ENCODE data around the gene MRNIP.
A peak's percentile ranks its signal among the peaks of the same experiment; 100 is the strongest.
"Not testable (repeated sequence)": the region's sequence is repeated elsewhere in the genome, so short reads cannot be mapped to it uniquely, and the experiment has no call there.

The MRNIP gene

GRCh38 chr5:179839328-179840256 is 19.0 kb downstream of the MRNIP start:
- no peak for DNase-seq (ENCODE audit: low spot score)

GRCh38 chr5:179837076-179838011 is 21.3 kb downstream of the MRNIP start:
- DNase-seq (ENCODE audit: low spot score) = no peak

DNA sequence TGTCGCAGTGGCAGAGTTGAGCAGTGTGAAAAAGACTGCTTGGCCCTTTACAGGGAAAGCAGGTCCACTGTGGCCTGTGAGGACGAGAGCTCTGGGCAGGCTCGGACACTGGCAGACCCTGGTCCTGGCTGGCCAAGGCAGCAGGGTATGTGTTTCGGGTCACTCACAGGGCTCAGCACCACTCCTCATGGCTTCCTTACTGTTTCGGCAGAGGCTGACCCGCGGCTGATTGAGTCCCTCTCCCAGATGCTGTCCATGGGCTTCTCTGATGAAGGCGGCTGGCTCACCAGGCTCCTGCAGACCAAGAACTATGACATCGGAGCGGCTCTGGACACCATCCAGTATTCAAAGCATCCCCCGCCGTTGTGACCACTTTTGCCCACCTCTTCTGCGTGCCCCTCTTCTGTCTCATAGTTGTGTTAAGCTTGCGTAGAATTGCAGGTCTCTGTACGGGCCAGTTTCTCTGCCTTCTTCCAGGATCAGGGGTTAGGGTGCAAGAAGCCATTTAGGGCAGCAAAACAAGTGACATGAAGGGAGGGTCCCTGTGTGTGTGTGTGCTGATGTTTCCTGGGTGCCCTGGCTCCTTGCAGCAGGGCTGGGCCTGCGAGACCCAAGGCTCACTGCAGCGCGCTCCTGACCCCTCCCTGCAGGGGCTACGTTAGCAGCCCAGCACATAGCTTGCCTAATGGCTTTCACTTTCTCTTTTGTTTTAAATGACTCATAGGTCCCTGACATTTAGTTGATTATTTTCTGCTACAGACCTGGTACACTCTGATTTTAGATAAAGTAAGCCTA is 22.2 kb downstream of the MRNIP start:
- no peak for DNase-seq (ENCODE audit: low spot score)

DNA sequence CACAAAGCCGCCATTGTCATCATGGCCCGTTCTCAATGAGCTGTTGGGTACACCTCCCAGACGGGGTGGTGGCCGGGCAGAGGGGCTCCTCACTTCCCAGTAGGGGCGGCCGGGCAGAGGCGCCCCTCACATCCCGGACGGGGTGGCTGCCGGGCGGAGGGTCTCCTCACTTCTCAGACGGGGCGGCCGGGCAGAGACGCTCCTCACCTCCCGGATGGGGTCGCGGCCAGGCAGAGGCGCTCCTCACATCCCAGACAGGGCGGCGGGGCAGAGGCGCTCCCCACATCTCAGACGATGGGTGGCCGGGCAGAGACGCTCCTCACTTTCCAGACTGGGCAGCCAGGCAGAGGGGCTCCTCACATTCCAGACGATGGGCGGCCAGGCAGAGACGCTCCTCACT is 23.7 kb downstream of the MRNIP start:
- not testable (repeated sequence) for DNase-seq (ENCODE audit: low spot score)

- no peak for DNase-seq (ENCODE audit: low spot score)
Measured at GRCh38 chr5:179834120-179834519, 24.5 kb downstream of the MRNIP start.

- DNase-seq (ENCODE audit: low spot score) = no peak
Measured at GRCh38 chr5:179833709-179834070, 24.9 kb downstream of the MRNIP start.

- DNase-seq (ENCODE audit: low spot score) = no peak
Measured at GRCh38 chr5:179833056-179833708, 25.4 kb downstream of the MRNIP start.

DNA sequence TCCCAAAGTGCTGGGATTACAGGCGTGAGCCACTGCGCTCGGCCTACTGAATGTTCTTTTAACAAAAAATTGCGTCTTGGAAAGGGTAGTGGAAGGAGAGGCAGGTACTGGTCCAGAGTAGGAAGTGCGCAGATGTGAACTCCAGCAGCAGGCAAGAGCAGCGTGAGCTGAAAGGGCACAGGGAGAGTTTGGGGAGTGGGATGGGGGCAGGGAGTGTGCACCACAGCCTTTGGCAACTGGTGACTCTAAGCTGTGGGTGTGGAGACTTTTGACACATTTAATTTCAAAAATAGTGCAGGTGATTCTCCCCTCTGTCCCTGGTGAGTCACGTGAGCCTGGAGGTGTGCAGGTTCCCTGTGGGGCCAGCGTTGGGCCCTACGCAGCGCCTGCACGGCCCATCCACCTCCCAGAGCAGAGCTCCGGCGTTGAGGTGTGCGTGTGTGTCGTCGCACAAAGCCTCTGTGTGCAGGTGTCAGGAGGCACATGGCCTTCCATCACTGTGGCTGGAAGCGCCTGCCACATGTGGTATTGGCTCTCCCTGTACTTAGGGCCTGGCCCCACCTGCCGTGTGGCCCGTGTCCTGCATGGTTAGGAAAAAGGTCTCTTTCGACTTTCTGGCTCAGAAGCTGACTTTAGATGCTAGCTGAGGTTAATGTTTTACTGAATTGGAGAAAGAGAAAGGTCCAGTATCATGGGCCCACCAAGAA is 26.4 kb downstream of the MRNIP start:
- no peak for DNase-seq (ENCODE audit: low spot score)

DNA sequence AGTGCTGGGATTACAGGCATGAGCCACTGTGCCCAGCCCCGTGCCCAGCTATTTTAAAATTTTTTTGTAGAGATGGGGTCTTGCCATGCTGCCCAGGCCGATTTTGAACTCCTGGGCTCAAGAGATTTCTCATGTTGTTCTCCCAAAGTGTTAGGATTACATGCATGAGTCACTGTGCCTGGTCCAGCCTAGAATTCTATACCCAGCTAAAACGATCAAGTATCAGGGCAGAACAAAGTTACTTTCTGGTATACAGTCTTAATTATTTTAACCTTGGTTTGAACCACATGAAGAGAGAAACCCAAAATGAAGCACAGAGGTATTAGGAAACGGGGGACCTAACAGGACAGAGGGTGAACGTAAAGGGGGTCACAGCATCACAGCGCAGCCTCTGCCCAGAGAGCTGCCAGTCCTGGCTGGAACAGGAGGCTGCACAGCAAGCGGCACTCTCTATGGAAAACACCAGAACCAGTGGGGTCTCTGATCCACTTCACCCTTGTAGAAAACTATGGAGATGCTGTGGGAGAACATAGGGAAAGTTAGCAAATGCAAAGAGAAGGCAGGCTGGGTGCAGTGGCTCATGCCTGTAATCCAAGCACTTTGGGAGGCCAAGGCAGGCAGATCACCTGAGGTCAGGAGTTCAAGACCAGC is 27.7 kb downstream of the MRNIP start:
- DNase-seq (ENCODE audit: low spot score) = no peak

GRCh38 chr5:179829732-179830435 is 28.7 kb downstream of the MRNIP start:
- DNase-seq (ENCODE audit: low spot score) = no peak

GRCh38 chr5:179828756-179829421 is 29.7 kb downstream of the MRNIP start:
- no peak for DNase-seq (ENCODE audit: low spot score)

DNA sequence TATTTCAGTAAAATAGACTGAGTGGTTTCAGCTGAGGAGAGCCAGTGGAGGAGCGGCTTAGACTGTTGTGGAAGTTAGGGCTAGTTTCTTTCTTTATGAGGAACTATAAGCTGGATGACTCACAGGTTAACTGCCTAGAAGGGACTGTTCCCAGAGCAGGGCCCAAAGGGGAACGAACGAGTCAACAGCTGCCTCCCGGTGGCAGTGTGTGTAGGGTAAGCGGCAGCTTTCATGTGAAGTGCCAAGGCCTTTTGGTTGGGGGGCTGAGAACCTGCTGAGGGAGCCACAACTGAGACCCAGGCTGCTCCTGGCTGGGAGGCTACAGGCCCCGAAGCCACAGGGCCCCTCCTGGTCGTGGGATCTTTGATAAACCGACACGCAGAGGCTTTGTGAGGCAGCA is 30.9 kb downstream of the MRNIP start:
- DNase-seq (ENCODE audit: low spot score) = no peak

DNA sequence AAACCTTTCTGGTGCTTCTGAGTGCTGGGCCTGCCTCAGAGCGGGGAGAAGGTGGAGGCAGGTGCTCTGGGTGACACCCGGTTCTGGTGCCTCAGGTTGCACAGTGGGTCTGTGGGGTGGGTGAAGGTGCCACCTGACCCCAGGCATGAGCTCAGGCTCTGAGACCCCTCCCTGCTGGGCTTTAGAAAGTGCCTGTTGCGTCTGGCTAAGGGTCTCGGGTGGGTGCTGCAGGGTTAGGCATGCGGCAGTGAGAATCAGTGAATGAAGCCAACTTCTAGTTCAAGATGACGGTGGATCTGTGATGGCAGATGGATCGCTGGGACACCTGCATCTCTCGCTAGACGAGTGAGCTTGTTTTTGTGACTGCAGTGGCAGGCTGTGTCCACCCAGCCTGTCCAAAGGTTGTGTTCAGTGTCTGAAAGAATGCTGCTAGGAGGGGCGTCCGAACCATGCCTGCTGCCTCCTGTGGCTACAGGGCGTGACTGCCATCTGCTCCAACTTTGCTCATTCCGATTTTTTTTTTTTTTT is 32.9 kb downstream of the MRNIP start:
- DNase-seq (ENCODE audit: low spot score) = peak; percentile 84

DNA sequence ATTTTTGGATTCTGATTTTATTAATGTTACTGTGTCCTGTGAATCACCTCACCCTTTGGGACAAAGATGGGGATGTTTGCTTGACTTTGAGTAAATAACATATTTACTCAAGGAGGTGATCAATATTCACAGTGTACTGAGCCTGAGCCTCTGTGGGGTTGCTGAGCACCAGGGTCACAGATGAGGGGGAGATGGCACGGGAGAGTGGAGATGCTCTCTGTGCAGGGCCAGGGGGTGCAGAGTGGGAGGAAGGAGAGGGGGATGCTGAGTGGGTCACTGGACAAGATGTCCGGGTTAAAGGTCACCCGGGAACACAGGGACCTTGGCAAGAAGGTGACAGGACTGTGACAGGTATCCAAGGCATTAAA is 33.9 kb downstream of the MRNIP start:
- DNase-seq (ENCODE audit: low spot score) = peak; percentile 68

DNA sequence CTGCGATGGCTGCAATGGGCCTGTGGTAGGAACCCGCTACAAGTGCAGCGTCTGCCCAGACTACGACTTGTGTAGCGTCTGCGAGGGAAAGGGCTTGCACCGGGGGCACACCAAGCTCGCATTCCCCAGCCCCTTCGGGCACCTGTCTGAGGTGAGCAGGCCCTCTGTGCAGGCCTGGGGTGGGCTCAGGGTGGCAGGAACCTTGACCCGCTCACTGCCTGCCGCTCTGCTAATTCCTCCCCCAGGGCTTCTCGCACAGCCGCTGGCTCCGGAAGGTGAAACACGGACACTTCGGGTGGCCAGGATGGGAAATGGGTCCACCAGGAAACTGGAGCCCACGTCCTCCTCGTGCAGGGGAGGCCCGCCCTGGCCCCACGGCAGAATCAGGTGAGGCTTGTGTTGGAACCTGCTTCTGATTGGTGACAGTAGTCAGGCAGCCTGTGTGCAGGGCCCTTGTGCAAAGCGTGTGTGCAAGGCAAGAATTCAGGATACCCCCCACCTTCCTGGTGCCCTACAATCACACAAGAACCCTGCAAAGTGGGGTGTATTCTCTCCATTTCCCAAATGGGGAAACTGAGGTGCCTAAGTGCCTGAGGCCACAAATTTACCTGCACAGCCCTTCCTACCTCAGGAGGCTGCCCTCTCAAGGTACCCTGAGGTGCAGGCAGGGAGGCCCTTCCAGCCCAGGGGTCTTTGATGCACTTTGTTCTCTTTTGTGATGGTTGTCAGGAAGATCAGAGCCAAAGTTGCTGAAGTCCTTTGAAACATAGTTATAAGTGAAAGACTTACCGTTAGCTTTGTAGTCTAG is 34.5 kb downstream of the MRNIP start:
- DNase-seq (ENCODE audit: low spot score) = no peak

GRCh38 chr5:179822444-179822990 is 36.1 kb downstream of the MRNIP start:
- DNase-seq (ENCODE audit: low spot score) = no peak

DNA sequence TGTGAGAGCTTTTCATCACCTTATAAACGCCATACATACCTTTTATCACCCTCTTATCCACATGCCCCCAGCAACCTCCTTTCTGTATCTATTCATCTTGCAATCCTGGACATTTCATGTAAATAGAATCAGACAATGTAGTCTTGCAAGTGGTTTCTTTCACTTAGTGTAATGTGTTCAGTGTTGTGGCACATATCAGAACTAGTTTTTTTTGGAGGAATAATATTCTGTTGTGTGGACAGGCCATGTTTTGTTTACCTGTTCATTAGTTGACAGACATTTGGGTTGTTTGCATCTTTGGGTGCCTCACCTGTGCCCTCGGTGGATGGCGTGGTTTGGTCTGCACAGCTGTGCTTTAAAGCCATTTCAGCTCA is 36.6 kb downstream of the MRNIP start:
- no peak for DNase-seq (ENCODE audit: low spot score)

Data from HuH-7.5 (cell line).